ENCODE measurements around the gene FAM76B.
"Not testable (repeated sequence)": the region's sequence is repeated elsewhere in the genome, so short reads cannot be mapped to it uniquely, and the experiment has no call there.

The FAM76B gene

DNA sequence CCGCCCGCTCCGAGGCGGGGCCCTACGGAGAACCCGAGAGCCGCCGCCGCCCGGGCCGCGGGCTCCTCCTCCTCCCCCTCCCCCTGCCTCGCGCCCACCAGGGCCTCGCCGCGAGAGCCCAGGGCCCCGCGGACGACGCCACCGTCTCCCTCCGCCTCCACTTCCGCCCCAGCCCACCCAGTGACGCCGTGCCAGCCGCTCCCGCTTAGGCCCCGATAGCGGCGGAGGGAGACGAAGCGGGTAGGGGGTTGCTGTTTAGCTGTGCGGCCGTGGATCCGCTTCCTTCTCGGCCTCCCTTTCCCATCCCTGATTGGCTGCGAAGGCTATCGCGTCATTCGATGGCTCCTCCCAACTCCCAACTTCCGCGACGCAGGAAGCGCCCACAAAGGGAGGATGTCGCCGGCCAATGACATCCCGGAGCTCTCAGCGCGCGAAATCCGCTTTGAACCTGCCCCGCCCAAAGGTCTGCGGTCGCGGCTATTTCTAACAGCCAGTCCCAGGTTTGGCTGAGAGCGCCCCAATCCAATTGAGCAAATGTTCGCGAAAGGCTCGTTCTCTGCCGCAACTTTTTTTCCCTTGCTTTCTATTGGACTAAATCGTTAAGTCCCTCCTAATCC, at the start of gene FAM76B:
Gene FAM76B, minus strand, starts transcription at position 277 of the 617 bp plus-strand sequence. CDS start 304 bp downstream, outside the sequence.
- peak; percentile 90 to 97 for DNase-seq

DNA sequence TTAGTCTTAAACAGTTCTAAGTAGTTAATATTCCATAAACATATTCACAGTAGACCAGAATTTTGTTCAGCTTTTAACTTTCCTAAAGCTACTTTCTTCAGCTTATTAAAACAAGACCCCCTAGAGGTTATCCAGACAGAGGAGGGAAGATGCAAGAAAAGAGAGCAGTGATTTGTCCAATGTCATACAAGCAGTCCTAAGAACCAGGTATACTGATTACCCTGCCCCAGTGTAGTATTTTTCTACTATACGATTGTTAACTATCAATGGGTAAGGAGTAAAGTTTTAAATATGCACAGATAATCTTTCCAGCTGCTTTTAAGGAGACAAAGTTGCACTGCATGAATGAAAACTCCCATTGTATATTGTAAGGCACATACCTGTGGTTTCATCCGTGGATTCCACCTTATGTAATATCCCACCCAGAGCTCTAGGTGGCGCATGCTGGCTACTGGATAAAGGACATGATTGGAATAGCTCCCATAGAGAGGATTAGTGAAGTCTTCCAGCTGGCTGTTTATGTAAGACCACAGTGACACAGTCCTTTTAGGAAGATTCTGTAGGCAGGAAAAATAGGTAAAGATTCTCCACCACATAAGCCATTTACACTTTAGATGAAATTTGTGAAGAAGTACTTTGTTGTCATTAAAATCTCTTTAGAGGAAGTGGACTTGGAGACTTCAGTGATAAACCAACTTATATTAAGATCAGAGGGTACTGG, 46.3 kb upstream of the FAM76B start:
- DNase-seq: peak in 1 of 2 donors; percentile 29

DNA sequence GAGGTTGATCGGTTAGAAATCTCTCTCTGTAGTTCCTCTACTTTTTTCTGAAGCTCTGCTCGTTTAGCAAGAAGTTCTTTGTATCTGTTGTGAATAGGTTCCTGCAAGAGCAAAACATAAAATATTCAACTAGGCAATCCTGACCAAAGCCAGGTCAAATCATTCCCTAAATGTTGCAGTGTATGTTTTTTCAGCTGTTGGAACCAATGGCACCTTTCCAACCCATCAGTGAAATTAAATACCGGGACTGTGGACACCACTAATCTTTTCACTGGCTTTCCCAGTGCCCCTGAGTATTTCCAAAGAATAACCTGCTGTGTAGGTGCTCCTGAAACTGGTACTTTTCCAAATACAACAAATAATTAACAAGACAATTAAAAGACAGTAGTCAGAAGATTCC, 45.8 kb upstream of the FAM76B start:
- DNase-seq: no peak

DNA sequence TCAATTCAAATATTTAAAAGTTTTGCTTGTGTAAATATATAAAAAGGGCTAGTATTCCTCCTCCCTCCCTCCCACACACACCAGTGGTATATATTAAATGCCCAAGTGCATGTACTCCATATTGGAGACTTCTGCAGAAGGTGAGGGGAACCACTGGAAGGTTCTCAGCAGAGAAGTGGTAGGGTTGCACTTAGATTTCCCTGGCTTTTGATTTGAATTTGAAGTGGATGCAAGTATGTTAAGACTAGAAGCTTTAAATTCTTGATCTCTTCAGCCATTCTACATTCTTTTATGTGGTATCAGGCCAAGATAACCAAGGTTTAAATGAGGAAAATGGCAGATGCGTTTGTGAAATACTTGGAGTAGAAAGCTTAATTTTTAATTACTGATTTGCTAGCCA, 43.8 kb upstream of the FAM76B start:
- DNase-seq: no peak

DNA sequence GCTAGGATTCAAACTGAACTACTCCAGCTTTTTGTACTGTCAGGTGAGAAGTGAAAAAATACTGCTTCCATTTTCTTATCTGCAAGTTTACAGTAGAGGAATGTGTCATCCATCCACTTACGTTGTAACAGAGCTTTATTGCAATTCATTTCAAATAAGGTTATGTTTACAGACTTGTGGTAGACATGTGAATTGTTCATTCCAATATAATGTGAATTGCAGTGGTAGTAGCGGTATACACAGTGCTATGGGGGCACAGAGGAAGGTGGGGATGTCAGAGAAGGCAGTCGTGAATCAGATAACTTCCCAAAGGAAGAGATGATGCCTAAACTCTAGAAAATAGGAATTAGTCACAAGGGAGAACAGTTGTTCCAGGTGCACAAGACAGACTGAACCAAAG, 43.2 kb upstream of the FAM76B start:
- no peak for DNase-seq

DNA sequence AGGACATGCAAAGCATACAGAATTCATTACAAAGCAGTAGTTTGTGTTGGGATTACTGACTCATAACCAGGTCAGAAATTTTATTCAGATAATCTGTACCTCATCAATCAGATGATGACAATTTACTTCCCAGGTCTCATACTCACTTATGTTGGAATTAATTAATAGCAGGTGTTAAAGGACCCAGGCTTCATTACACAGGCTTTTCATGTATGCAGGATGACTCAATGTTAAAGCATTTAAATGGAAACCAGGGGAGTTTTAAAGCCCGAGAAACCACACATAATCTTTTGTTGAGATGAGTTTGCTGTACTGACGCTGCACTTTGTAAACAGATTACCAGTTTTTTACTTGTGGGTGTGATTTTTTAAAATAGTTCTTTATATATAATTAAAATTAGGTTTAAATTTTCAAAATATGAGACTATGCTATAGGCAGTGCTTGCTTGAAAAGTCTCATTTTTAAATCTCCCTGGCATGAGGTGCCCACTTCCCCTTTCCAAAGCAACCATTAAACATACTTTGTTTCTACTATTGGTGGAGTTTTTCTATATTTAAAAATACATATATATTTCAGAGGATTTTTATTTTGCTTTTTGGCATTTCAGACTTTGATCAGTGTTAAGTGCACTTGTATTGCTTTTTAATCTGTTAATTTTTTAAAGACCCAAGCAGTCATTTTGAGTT, 41.8 kb upstream of the FAM76B start:
- DNase-seq: no peak

DNA sequence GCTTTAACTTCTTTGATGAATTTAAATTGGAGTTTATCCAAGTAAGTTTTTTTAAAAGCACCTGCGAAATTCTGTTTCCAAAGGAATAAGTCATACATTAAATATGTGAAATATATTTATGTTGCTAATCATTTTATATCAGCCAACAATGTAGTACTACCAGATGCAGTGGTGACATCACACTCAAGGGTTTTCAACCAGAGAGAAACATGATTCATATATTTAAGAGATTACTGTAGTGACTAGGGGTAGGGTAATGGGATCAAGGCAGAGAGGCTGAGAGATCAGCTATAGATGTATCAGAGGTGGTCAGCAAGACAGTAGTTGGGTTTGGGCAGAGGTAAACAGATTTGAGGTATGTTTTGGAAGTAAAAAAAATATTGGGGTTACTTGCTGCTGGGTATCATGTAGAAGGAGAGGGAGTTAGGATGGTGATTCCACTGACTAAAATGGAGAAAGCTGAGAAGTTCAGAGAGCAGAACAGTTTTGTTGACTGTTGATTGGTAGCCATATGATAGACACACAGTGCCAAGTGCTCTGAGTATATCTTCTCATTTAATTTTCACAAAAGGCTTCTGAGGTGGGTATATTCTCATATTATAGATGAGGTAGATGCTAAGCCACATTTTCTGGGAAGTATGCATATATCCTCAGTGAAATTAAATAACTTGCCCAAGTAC, 40.1 kb upstream of the FAM76B start:
- DNase-seq: no peak

DNA sequence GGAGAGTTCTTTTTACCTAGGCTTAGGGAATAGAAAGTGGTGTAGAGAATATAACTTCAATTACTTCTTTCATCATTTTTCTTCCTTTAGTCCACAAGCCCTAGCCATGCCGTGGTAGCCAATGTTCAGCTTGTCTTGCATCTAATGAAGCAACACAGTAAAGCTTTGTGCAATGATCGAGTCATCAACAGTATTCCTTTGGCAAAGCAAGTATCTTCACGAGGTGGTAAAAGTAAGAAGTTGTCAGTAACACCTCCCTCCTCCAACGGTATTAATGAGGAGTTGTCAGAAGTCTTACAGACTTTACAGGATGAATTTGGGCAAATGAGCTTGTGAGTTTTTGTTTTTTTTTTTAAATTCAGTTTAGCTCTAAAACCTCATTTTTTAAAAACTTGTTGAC, 38.1 kb upstream of the FAM76B start:
- no peak for DNase-seq

DNA sequence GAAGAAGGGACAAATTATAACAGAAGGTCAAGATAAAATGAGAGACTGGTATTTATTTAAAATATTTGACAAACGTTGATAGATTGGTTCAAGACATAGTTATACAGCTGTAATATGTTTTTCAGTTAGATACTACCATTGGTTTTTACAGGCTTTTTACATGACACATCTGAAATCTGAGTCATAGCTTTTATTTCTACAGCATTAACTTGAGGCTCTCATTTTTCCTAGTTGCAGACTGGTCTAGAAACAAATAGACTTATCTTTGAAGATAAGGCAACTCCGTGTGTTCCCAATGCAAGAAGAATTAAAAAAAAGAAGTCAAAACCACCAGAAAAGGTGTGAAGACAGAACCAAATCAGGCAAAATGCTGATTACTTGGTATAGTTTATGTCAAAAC, 32.1 kb upstream of the FAM76B start:
- DNase-seq: no peak

DNA sequence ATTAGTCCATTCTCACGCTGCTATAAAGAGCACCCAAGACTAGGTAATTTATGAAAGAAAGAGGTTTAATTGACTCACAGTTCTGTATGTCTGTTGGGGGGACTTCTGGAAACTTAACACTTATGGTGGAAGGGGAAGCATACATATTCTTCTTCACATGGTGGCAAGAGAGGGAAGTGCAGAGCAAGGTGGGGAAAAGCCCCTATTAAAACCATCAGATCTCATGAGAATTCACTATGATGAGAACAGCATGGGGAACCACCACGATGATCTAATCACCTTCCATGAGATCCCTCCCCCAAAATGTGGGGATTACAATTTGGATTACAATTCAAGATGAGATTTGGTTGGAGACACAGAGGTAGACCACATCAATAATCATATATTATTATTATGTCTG, 26.5 kb upstream of the FAM76B start:
- DNase-seq: no peak

DNA sequence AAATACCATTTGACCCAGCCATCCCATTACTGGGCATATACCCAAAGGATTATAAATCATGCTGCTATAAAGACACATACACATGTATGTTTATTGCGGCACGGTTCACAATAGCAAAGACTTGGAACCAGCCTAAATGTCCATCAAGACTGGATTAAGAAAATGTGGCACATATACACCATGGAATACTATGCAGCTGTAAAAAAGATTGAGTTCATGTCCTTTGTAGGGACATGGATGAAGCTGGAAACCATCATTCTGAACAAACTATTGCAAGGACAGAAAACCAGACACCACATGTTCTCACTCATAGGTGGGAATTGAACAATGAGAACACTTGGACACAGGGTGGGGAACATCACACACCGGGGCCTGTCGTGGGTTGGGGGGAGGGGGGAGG, 21.5 kb upstream of the FAM76B start:
- DNase-seq: not testable (repeated sequence)

DNA sequence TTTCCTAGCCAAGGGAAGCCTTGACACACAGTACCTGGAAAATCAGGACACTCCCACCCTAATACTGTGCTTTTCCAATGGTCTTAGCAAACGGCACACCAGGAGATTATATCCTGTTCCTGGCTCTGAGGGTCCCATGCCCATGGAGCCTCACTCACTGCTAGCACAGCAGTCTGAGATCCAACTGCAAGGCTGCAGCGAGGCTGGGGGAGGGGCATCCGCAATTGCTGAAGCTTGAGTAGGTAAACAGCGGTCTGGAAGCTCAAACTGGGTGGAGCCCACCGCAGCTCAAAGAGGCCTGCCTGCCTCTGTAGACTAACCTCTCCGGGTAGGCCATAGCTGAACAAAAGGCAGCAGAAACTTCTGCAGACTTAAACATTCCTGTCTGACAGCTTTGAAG, 16.9 kb upstream of the FAM76B start:
- not testable (repeated sequence) for DNase-seq

DNA sequence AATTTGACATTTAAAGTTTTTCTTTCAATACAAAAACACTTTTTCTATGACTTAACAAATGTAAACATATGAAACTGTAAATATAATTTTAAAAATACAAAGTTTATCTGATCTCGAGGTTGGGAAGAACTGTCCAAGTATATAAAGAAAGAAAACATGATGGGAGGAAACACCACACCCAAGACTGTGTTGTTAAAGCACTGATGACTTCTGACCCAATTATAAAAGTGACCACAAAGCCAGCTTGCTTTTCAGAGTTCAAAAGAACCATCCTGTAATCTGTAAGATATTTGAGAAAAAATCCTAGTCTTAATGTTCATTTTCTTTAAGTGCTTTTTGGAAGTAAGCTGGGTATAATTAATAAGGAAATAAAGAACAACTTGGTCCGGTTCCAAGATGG, 16.3 kb upstream of the FAM76B start:
- no peak for DNase-seq

DNA sequence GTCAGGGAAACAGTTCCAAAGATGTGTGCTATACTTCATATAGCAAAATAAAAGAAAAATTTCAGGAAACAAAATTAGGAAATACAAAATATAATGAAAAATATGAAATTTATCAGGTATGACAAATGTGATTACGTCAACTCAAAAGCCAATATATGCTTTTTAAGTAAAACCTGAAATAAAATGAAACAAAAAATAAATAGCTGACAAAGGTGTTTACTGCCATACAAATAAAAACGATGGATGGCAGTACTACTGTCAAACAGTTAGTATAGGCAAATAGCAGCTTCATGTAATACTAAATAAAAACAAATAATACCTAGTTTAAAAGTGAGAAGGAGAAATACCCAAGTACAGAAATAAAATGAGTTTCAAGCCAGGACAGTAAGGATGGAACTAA, 14.4 kb upstream of the FAM76B start:
- no peak for DNase-seq

DNA sequence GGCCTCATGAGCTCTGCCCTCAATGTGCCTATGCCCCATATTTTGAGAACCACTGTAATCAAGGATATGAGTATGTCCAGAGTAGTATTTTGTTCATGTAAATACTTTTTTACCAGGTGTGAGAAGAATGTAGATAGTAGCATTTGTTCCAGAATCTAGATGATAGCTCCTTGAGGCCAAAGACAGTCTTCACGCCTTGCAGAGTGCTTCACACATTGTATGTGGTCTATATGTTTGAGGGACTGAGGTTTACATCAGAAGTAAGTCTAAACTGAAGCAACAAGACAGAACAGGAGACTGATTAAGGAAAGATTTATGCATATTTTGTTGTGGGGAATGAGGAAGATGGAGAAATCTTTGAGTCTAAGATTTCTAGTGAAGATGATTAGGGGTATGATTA, 13.2 kb upstream of the FAM76B start:
- DNase-seq: no peak

DNA sequence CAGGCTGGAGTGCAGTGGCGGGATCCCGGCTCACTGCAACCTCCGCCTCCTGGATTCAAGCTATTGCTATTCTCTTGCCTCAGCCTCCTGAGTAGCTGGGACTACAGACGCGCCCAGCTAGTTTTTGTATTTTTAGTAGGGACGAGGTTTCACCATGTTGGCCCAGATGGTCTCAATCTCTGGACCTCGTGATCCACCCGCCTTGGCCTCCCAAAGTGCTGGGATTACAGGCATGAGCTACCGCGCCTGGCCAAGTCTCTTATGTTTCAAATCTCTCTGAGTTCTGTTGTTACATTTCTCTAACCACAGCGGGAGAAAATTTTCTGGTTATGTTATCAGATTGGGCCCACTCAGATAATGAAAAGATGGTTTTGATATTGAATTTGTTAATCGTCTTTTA, 10.9 kb upstream of the FAM76B start:
- DNase-seq: no peak

DNA sequence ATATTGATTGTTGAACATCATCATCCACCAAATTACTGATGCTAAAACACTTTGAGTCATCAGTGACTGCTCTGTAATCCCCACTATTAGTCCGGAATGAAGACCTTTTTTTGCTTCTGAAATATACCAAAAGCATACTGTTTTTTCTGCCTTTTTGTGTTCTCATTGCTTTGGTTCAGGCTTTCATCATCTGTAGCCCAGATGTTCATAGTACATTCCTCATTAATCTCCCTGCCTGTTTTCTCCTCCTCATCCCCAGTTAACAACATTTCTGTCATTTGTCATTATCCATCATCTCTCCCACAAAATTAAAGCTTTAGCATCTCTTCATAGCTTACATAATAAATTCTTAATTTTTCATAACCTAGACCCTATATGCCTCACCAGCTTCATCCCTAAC, 10.0 kb upstream of the FAM76B start:
- no peak for DNase-seq

DNA sequence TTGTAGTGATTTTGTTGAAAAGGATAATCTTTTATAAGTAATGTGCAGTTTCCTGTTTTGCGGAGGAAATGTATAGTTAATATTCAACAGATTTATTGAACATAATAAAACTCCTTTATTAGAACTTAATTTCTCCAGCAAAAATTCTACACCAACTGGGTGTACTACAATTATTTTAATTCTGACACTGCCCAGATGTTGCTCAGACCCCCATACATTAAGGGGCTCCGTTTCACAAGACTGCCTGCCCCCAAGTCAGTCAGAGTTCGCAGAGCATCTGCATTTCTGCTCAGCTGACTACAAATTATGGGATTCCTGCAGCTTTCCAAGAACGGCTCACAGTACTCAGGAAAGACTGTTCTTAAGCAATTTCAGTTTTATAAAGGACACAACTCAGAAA, 6.9 kb upstream of the FAM76B start:
- DNase-seq: no peak

DNA sequence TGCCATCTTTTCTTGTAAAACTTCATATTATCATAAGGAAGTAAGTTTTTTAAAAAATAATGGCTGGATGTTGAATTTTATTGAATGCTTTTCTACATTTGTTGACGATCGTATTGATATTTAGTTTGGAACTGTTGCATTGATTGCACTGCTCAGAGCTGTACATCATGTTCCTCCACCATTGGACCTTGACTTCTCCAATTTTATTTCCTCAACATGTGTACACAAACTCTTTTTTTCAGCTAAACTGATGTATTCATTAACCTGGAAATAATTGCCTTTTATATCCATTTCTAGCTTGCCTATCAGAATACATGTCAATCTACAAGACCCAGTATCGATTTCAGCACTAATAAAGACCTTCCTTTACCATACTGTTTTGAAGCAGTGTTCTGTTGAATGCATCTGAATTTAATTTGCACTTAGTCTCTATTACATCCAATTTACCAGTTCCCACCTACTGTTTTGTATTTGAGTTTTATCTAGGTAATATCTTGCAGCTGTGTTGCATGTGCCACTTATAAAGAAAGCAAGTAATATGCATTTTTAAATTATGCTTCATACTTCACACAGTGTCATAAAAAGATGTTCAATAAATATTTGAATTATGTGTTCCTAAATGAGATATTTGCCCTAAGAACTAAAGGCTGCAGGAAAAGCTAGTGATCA, 6.2 kb upstream of the FAM76B start:
- no peak for DNase-seq

DNA sequence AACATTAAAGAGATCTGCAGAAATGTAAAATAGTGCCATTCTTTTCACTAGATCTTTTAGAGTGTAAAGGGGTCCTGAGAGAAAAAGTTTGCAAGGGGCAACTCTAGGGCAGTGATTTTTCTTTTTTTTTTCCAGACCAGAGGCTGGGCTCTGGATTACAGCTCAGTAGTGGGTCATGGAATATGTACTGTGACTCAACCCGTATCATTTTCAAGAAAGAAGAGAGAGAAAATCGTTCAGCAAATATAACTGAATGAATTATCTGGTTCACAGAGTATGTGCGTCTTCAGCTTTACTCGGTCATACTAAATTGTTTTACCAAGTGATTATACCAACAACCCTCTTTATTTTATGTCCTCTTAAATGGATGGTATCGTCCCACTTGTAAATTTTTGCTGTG, 4.5 kb upstream of the FAM76B start:
- DNase-seq: no peak

DNA sequence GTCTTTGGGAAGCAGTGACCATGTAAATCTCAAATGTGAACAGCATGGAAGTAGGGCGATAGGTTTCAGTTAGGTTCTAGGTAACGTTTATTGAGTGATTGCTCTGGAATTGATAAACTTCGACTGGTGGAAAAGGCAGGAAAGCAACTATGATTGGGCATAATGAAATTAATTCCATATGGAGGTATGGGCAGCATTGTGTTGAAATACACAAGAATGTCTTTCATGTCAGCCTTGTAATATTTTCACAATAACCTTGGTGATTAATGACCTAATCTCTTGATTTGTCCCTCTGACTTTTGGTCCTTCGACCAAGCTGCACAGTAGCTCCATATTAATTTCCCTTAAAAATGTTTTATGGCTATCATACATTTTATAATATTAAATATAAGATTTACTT, 3.5 kb upstream of the FAM76B start:
- DNase-seq: no peak

DNA sequence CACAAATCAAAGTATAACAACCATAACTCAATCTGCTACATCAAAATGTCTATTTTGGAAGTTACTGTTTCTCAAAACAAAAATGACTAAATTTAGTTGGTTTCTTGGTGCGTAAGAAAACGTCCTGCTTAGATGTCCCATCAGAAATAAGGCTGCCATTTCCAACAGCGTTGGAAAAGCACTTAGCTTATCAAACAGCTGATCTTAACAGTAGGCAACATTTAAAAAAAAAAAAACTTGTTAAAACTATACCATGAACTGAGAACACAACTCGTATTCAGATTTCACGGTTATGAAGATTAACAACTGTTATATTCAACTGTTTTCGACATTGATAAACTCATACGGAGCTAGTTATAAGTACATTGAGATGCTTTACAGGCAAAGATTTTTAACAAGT, 3.1 kb upstream of the FAM76B start:
- DNase-seq: no peak

DNA sequence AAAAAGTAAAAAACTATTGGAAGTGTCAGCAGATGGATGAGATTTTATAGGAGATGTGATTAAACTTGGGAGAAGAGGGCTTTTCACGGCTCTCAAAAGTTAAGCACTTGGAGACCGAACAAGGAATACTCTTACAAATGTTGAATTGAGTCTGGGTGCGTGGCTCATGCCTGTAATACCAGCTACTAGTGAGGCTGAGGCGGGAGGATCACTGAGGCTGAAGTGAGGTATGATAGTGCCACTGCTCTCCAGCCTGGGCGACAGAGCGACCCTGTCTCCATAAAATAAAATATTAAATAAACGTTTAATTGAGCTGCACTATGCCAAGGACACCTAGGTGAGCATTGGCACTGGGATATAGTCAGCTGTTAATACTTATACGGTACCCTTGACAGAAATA, 2.6 kb upstream of the FAM76B start:
- DNase-seq: no peak
